ENCODE results near the gene AMN.

AMN gene

GRCh38 chr14:102909462-102909861 is 13.0 kb upstream of the AMN start:
- TF ChIP-seq CTCF (IDR thresholded peaks at IDR 0.05; ENCODE audit: borderline replicate concordance, insufficient read depth, low read depth, low read length), result no peak
- no peak overlapping the region for H3K4me3 ChIP-seq (ENCODE audit: low read depth, low read length)

GRCh38 chr14:102909911-102910310 is 12.6 kb upstream of the AMN start:
- no peak overlapping the region for H3K4me3 ChIP-seq (ENCODE audit: low read depth, low read length)
- no peak for TF ChIP-seq CTCF (IDR thresholded peaks at IDR 0.05; ENCODE audit: borderline replicate concordance, insufficient read depth, low read depth, low read length)

- H3K4me3 ChIP-seq (ENCODE audit: low read depth, low read length), result no peak overlapping the region
- TF ChIP-seq CTCF (IDR thresholded peaks at IDR 0.05; ENCODE audit: borderline replicate concordance, insufficient read depth, low read depth, low read length), result no peak
Measured at GRCh38 chr14:102910442-102910841, 12.0 kb upstream of the AMN start.

- no peak for TF ChIP-seq CTCF (IDR thresholded peaks at IDR 0.05; ENCODE audit: borderline replicate concordance, insufficient read depth, low read depth, low read length)
- no peak overlapping the region for H3K4me3 ChIP-seq (ENCODE audit: low read depth, low read length)
Measured at GRCh38 chr14:102911541-102911951, 10.9 kb upstream of the AMN start.

- TF ChIP-seq CTCF (IDR thresholded peaks at IDR 0.05; ENCODE audit: borderline replicate concordance, insufficient read depth, low read depth, low read length), result no peak
Measured at GRCh38 chr14:102911991-102912761, 10.3 kb upstream of the AMN start.

GRCh38 chr14:102913341-102914211 is 8.9 kb upstream of the AMN start:
- H3K4me3 ChIP-seq (ENCODE audit: low read depth, low read length), result no peak overlapping the region
- TF ChIP-seq CTCF (IDR thresholded peaks at IDR 0.05; ENCODE audit: borderline replicate concordance, insufficient read depth, low read depth, low read length), result no peak

More at GRCh38 chr14:102911991-102912761, 10.3 kb upstream of the AMN start:
- no peak overlapping the region for H3K4me3 ChIP-seq (ENCODE audit: low read depth, low read length)

Measured in GM12875 (cell line).